T-helper 2 cell treated with Interferon-gamma antibody and Interleukin-4, amounts not matched to agents 5 μg/mL and 100 μg/mL, for 36 hours (primary cell): ENCODE data around the gene SSUH2.

Experiments
- DNase-seq: peaks from one replicate; pipeline ENCODE4 v3.0.0; 2021; ENCODE audit warnings: low spot score
- H3K27ac Mint-ChIP-seq: one replicate; pipeline ENCODE4 v1.8.0; 2021; ENCODE audit warnings: mild to moderate bottlenecking, mixed read lengths
- H3K27me3 Mint-ChIP-seq: one replicate; pipeline ENCODE4 v1.8.0; 2021; ENCODE audit warnings: low read depth, mixed read lengths
- H3K36me3 Mint-ChIP-seq: one replicate; pipeline ENCODE4 v1.8.0; 2021; ENCODE audit warnings: low read depth, mixed read lengths
- H3K4me1 Mint-ChIP-seq: one replicate; pipeline ENCODE4 v1.8.0; 2021; ENCODE audit warnings: low read depth, mixed read lengths
- H3K4me3 Mint-ChIP-seq: one replicate; pipeline ENCODE4 v1.8.0; 2022; ENCODE audit warnings: mild to moderate bottlenecking, moderate library complexity, mixed read lengths
- H3K9me3 Mint-ChIP-seq: one replicate; pipeline ENCODE4 v1.8.0; 2021; ENCODE audit warnings: mixed read lengths

Gene SSUH2

GRCh38 chr3:8579943-8580342 lies 64.7 kb downstream of the SSUH2 start:
- DNase-seq = no peak
- Mint-ChIP-seq H3K27me3 (no peaks in the 10 kb centered on the region), H3K27ac (no peak overlapping the region), H3K9me3 (no peaks in the 10 kb centered on the region), H3K4me3 (no peak overlapping the region), H3K4me1 (no peaks in the 10 kb centered on the region), H3K36me3 (no peaks in the 10 kb centered on the region)

GRCh38 chr3:8579096-8579495 lies 65.5 kb downstream of the SSUH2 start:
- no peaks in the 10 kb centered on the region for H3K4me1 Mint-ChIP-seq
- no peak overlapping the region for H3K27ac Mint-ChIP-seq
- no peaks in the 10 kb centered on the region for H3K27me3 Mint-ChIP-seq
- no peaks in the 10 kb centered on the region for H3K36me3 Mint-ChIP-seq
- no peak for DNase-seq
- H3K4me3 Mint-ChIP-seq = no peak overlapping the region
- H3K9me3 Mint-ChIP-seq = no peaks in the 10 kb centered on the region

GRCh38 chr3:8578282-8578681 lies 66.3 kb downstream of the SSUH2 start:
- Mint-ChIP-seq H3K4me3 (no peak overlapping the region), H3K4me1 (no peaks in the 10 kb centered on the region), H3K27ac (no peak overlapping the region), H3K36me3 (no peaks in the 10 kb centered on the region), H3K27me3 (no peaks in the 10 kb centered on the region), H3K9me3 (no peaks in the 10 kb centered on the region)
- no peak for DNase-seq

GRCh38 chr3:8576841-8577571 lies 67.6 kb downstream of the SSUH2 start:
- H3K36me3 Mint-ChIP-seq = no peaks in the 10 kb centered on the region
- no peak for DNase-seq
- H3K4me3 Mint-ChIP-seq = no peak overlapping the region
- H3K27ac Mint-ChIP-seq = no peak overlapping the region
- H3K27me3 Mint-ChIP-seq = no peaks in the 10 kb centered on the region
- no peaks in the 10 kb centered on the region for H3K4me1 Mint-ChIP-seq
- H3K9me3 Mint-ChIP-seq = no peaks in the 10 kb centered on the region

GRCh38 chr3:8576436-8576835 lies 68.2 kb downstream of the SSUH2 start:
- no peaks in the 10 kb centered on the region for H3K9me3 Mint-ChIP-seq
- no peak for DNase-seq
- no peak overlapping the region for H3K27ac Mint-ChIP-seq
- H3K4me1 Mint-ChIP-seq = peaks cover under 1% of the 10 kb centered on the region
- no peak overlapping the region for H3K4me3 Mint-ChIP-seq
- H3K27me3 Mint-ChIP-seq = no peaks in the 10 kb centered on the region
- H3K36me3 Mint-ChIP-seq = no peaks in the 10 kb centered on the region

GRCh38 chr3:8575364-8576104 lies 69.1 kb downstream of the SSUH2 start:
- H3K9me3 Mint-ChIP-seq = no peaks in the 10 kb centered on the region

GRCh38 chr3:8574670-8575322 lies 69.8 kb downstream of the SSUH2 start:
- H3K27ac Mint-ChIP-seq = no peak overlapping the region
- no peaks in the 10 kb centered on the region for H3K9me3 Mint-ChIP-seq
- H3K27me3 Mint-ChIP-seq = no peaks in the 10 kb centered on the region
- H3K36me3 Mint-ChIP-seq = no peaks in the 10 kb centered on the region
- peaks cover 9% of the 10 kb centered on the region for H3K4me1 Mint-ChIP-seq
- no peak for DNase-seq
- H3K4me3 Mint-ChIP-seq = no peak overlapping the region

More at GRCh38 chr3:8575364-8576104, 69.1 kb downstream of the SSUH2 start:
- Mint-ChIP-seq H3K27me3 (no peaks in the 10 kb centered on the region), H3K4me1 (peaks cover 7% of the 10 kb centered on the region), H3K36me3 (no peaks in the 10 kb centered on the region), H3K4me3 (no peak overlapping the region), H3K27ac (no peak overlapping the region)
- DNase-seq = no peak

GRCh38 chr3:8574040-8574669 lies 70.4 kb downstream of the SSUH2 start:
- no peak for DNase-seq
- H3K4me1 Mint-ChIP-seq = peaks cover 9% of the 10 kb centered on the region
- no peak overlapping the region for H3K4me3 Mint-ChIP-seq
- no peaks in the 10 kb centered on the region for H3K36me3 Mint-ChIP-seq
- no peaks in the 10 kb centered on the region for H3K9me3 Mint-ChIP-seq
- no peak overlapping the region for H3K27ac Mint-ChIP-seq
- no peaks in the 10 kb centered on the region for H3K27me3 Mint-ChIP-seq

GRCh38 chr3:8573342-8573926 lies 71.2 kb downstream of the SSUH2 start:
- H3K4me1 Mint-ChIP-seq = peaks cover 11% of the 10 kb centered on the region
- H3K4me3 Mint-ChIP-seq = no peak overlapping the region
- H3K9me3 Mint-ChIP-seq = no peaks in the 10 kb centered on the region
- H3K27me3 Mint-ChIP-seq = no peaks in the 10 kb centered on the region
- no peak overlapping the region for H3K27ac Mint-ChIP-seq
- no peak for DNase-seq
- no peaks in the 10 kb centered on the region for H3K36me3 Mint-ChIP-seq

- Mint-ChIP-seq H3K4me1 (peaks cover 11% of the 10 kb centered on the region), H3K36me3 (no peaks in the 10 kb centered on the region), H3K27ac (no peak overlapping the region), H3K9me3 (no peaks in the 10 kb centered on the region), H3K4me3 (peak overlapping the region; percentile 39), H3K27me3 (no peaks in the 10 kb centered on the region)
- DNase-seq = no peak
Measured at GRCh38 chr3:8571256-8571655, 73.3 kb downstream of the SSUH2 start.
